MCF 10A (cell line): ENCODE data around the gene HSF2BP. TPM values are rescaled to one million over a fixed set of nuclear protein-coding genes. Genes with fewer than 3 reads are reported as not detected.
"Not testable (repeated sequence)": the region's sequence is repeated elsewhere in the genome, so short reads cannot be mapped to it uniquely, and the experiment has no call there.

Experiments
- BruUV-seq: library from RNA; stranded (reverse); fragments of 400-500 nt; replicated peaks from 2 replicates; lab custom pipeline; 2021; lab: Mats Ljungman, UMichigan
- CTCF ChIA-PET: fragments of 300-600 bp; sonication (Branson Sonifier 250); formaldehyde crosslinking; extraction: SDS; loops from one replicate; lab custom pipeline; 2021; ENCODE audit warnings: antibody characterized with exemption, inconsistent platforms; lab: Yijun Ruan, JAX
- POLR2A ChIA-PET: fragments of 300-600, 350-650 bp; sonication (Branson Sonifier 250); formaldehyde crosslinking; extraction: SDS; loops from one replicate; lab custom pipeline; 2020; ENCODE audit warnings: antibody characterized with exemption, inconsistent platforms; lab: Yijun Ruan, JAX
- DNase-seq: peaks from one replicate; pipeline ENCODE4 v3.0.0-alpha.2; 2018; ENCODE audit not compliant: unreplicated experiment
- H3K27ac Mint-ChIP-seq: one replicate; pipeline ENCODE4 v1.8.0; 2022; ENCODE audit warnings: mild to moderate bottlenecking, low read depth, mixed read lengths; ENCODE audit not compliant: unreplicated experiment
- H3K27me3 Mint-ChIP-seq: one replicate; pipeline ENCODE4 v1.8.0; 2022; ENCODE audit warnings: mixed read lengths; ENCODE audit not compliant: insufficient read depth, unreplicated experiment
- H3K36me3 Mint-ChIP-seq: one replicate; pipeline ENCODE4 v1.8.0; 2022; ENCODE audit warnings: mild to moderate bottlenecking, moderate library complexity, mixed read lengths; ENCODE audit not compliant: insufficient read depth, unreplicated experiment
- H3K4me1 Mint-ChIP-seq: one replicate; pipeline ENCODE4 v1.8.0; 2022; ENCODE audit warnings: mixed read lengths; ENCODE audit not compliant: insufficient read depth, unreplicated experiment
- H3K4me3 Mint-ChIP-seq: one replicate; pipeline ENCODE4 v1.8.0; 2022; ENCODE audit warnings: mild to moderate bottlenecking, moderate library complexity, mixed read lengths; ENCODE audit not compliant: unreplicated experiment
- H3K9me3 Mint-ChIP-seq: one replicate; pipeline ENCODE4 v1.8.0; 2022; ENCODE audit warnings: mixed read lengths; ENCODE audit not compliant: unreplicated experiment
- intact Hi-C: fragments of 100-400 bp; cut with micrococcal nuclease; formaldehyde crosslinking; loops from 2 replicates; pipeline ENCODE4 v1.14.1; 2022
- total RNA-seq: library from RNA; stranded (reverse); gene quantifications from 2 replicates; pipeline ENCODE4 v1.2.3, GENCODE V29; 2022

The HSF2BP gene
- total RNA-seq, 1 experiment from 2014 or later, result 6.8 TPM

DNA sequence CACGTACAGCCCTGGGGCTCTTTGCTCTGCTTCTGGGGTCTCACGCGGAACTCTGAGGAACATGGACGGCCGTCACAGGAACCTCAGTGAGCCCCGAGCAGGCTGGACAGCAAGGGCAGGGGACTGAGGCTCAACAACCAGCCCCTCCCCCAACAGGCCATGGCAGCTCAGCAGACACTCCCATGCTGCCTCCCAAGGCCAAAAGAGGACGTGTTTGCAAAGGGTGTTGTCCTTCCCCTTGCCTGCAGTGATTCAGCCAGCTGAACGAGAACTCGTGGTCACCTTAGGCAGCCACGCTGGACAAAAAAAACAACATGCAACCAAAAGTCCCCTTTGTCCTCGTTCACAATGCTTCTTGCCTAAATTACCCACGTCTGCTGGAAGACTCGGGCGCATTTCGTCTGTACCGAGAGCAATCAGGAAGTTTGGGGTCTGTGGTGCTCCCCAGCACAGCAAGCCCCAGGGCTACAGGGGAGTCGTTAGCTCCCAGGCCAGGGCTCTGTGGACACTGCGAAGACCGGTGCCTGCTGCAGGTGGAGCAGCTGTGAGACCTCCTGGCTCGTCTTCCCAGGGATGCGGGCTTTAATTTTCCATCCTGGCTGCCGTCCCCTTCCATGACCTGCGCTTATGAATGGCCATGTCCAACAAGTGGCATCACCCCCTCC is 156.7 kb downstream of the HSF2BP start:
- intact Hi-C loops, H3K4me3 Mint-ChIP-seq, H3K27me3 Mint-ChIP-seq, H3K9me3 Mint-ChIP-seq, H3K4me1 Mint-ChIP-seq, CTCF ChIA-PET, H3K36me3 Mint-ChIP-seq, DNase-seq, BruUV-seq, H3K27ac Mint-ChIP-seq, POLR2A ChIA-PET: not testable (repeated sequence)

GRCh38 chr21:43498924-43499323 is 160.4 kb downstream of the HSF2BP start:
- H3K4me1 Mint-ChIP-seq, H3K4me3 Mint-ChIP-seq, intact Hi-C loops, CTCF ChIA-PET, H3K27ac Mint-ChIP-seq, DNase-seq, H3K9me3 Mint-ChIP-seq, H3K36me3 Mint-ChIP-seq, BruUV-seq, H3K27me3 Mint-ChIP-seq, POLR2A ChIA-PET: not testable (repeated sequence)

GRCh38 chr21:43498065-43498464 is 161.2 kb downstream of the HSF2BP start:
- CTCF ChIA-PET, POLR2A ChIA-PET, H3K36me3 Mint-ChIP-seq, H3K9me3 Mint-ChIP-seq, BruUV-seq, H3K4me3 Mint-ChIP-seq, DNase-seq, H3K4me1 Mint-ChIP-seq, intact Hi-C loops, H3K27me3 Mint-ChIP-seq, H3K27ac Mint-ChIP-seq: not testable (repeated sequence)

GRCh38 chr21:43494279-43495012 is 164.8 kb downstream of the HSF2BP start:
- H3K27ac Mint-ChIP-seq, intact Hi-C loops, POLR2A ChIA-PET, H3K4me1 Mint-ChIP-seq, H3K4me3 Mint-ChIP-seq, H3K36me3 Mint-ChIP-seq, H3K27me3 Mint-ChIP-seq, CTCF ChIA-PET, DNase-seq, H3K9me3 Mint-ChIP-seq: not testable (repeated sequence)
- TSS peak; percentile 71 for BruUV-seq

GRCh38 chr21:43493471-43493870 is 165.8 kb downstream of the HSF2BP start:
- H3K27ac Mint-ChIP-seq, POLR2A ChIA-PET, H3K9me3 Mint-ChIP-seq, BruUV-seq, CTCF ChIA-PET, H3K4me1 Mint-ChIP-seq, DNase-seq, intact Hi-C loops, H3K36me3 Mint-ChIP-seq, H3K4me3 Mint-ChIP-seq, H3K27me3 Mint-ChIP-seq: not testable (repeated sequence)

DNA sequence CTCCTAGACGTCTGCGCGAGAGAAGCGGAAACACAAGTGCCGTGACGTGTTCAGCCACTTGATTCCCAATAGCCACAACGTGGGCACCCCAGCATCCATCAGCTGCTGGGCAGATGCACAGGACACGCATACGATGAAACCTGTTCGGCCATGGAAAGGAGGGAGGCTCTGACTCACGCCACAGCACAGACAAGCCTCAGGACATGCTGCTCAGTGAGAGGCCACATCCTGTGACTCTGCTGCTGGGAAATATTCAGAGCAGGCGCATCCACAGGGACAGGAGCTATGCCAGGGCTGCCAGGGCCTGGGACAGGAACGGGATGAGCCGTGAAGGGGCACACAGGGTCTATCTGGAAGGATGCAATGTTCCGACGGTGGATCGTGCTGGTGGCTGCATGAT is 171.1 kb downstream of the HSF2BP start:
- CTCF ChIA-PET, intact Hi-C loops, POLR2A ChIA-PET, DNase-seq, H3K9me3 Mint-ChIP-seq, H3K4me1 Mint-ChIP-seq, H3K27me3 Mint-ChIP-seq, H3K4me3 Mint-ChIP-seq, H3K36me3 Mint-ChIP-seq, BruUV-seq, H3K27ac Mint-ChIP-seq: not testable (repeated sequence)

DNA sequence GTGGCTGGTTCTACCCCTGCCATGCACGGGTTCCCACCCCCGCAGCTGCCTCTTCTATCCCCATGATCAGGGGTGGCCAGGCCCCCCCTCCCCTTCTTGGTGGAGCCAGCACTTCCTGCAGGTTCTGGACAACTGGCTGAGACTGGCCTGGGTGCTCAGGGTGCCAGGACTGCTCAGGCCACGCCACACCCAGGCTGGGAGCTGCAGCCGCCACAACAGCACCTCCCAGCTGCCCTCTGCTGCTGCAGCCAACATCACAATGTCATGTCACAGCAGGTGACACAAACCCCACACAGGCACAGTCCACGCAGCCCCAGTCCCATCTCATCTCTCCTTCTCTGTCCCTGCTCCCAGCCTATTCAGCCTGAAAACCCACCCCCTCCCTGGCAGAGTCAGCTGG is 173.2 kb downstream of the HSF2BP start:
- H3K9me3 Mint-ChIP-seq, H3K4me1 Mint-ChIP-seq, intact Hi-C loops, H3K4me3 Mint-ChIP-seq, POLR2A ChIA-PET, DNase-seq, CTCF ChIA-PET, H3K27ac Mint-ChIP-seq, H3K36me3 Mint-ChIP-seq, BruUV-seq, H3K27me3 Mint-ChIP-seq: not testable (repeated sequence)

DNA sequence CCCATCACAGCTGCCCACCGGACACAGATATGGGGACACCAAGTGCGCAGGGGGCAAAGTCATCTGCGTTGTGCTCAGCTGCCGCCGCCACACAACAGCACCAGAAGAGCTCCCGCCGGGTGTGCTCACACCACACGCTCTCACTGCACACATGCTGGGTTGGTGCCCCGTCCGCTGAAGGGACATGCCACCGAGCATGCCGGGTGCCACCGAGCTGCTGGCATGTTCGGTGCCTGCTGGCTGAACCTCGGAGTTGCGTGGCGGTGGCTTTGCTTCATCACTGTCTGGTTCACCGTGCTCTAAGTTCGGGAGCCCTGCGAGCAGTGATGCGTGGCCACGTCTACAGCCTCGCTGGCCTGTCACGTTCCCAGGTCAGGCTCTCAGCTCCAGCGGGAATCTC is 174.3 kb downstream of the HSF2BP start:
- H3K9me3 Mint-ChIP-seq, H3K4me1 Mint-ChIP-seq, POLR2A ChIA-PET, H3K4me3 Mint-ChIP-seq, H3K27me3 Mint-ChIP-seq, H3K36me3 Mint-ChIP-seq, BruUV-seq, CTCF ChIA-PET, DNase-seq, intact Hi-C loops, H3K27ac Mint-ChIP-seq: not testable (repeated sequence)

- BruUV-seq, H3K27ac Mint-ChIP-seq, DNase-seq, H3K36me3 Mint-ChIP-seq, POLR2A ChIA-PET, H3K9me3 Mint-ChIP-seq, intact Hi-C loops, H3K27me3 Mint-ChIP-seq, H3K4me3 Mint-ChIP-seq, CTCF ChIA-PET, H3K4me1 Mint-ChIP-seq: not testable (repeated sequence)
These were observed 180.1 kb downstream of the HSF2BP start for GRCh38 chr21:43479197-43479596.
